Aorta (tissue), 5 donors: ENCODE results near the gene ACTR1B. TPM values are rescaled to one million over a fixed set of nuclear protein-coding genes. Genes with fewer than 3 reads are reported as not detected.
A peak's percentile ranks its signal among the peaks of the same experiment; 100 is the strongest.
"Not testable (repeated sequence)": the region's sequence is repeated elsewhere in the genome, so short reads cannot be mapped to it uniquely, and the experiment has no call there.

Experiments
- ATAC-seq: fragments of 200-7000 bp; cut with Tn5 transposase; one replicate; pipeline ENCODE4 v1.9.1; 2022; ENCODE audit warnings: moderate library complexity; ENCODE audit not compliant: low FRiP score
- DNase-seq, 2 donors: peaks; one replicate each; pipeline ENCODE4 v3.0.0-alpha.2; 2020
- H3K27ac ChIP-seq, 2 donors: one replicate each; pipeline ENCODE4 v1.5.1; 2013; ENCODE audit warnings: low read length in 2 of 2, mild to moderate bottlenecking in 2 of 2, moderate library complexity in 2 of 2, control low read depth in 1 of 2, inconsistent platforms in 1 of 2, low read depth in 1 of 2
- H3K27me3 ChIP-seq, 2 donors: one replicate each; pipeline ENCODE4 v1.6.1; 2013; ENCODE audit warnings: control low read depth in 1 of 2, low read length in 1 of 2, mild to moderate bottlenecking in 1 of 2, moderate library complexity in 1 of 2; ENCODE audit not compliant: insufficient read depth in 2 of 2, control insufficient read depth in 1 of 2
- H3K36me3 ChIP-seq, 2 donors: one replicate each; pipeline ENCODE4 v1.6.1; 2013; ENCODE audit warnings: control low read depth in 1 of 2, low read length in 1 of 2, mild to moderate bottlenecking in 1 of 2; ENCODE audit not compliant: insufficient read depth in 2 of 2, control insufficient read depth in 1 of 2
- H3K4me1 ChIP-seq, 2 donors: one replicate each; pipeline ENCODE4 v1.6.1; 2013; ENCODE audit warnings: low read length in 2 of 2, control low read depth in 1 of 2, mild to moderate bottlenecking in 1 of 2, moderate library complexity in 1 of 2; ENCODE audit not compliant: insufficient read depth in 2 of 2, control insufficient read depth in 1 of 2
- H3K4me3 ChIP-seq, 2 donors: one replicate each; pipeline ENCODE4 v1.5.1; 2013; ENCODE audit warnings: low read length in 2 of 2, control low read depth in 1 of 2, mild to moderate bottlenecking in 1 of 2
- H3K9me3 ChIP-seq: one replicate; pipeline ENCODE4 v1.6.1; 2013; ENCODE audit warnings: mild to moderate bottlenecking, low read length; ENCODE audit not compliant: control insufficient read depth
- WGBS, 2 donors: extraction: QIAGEN DNeasy Blood & Tissue Kit; methylation state at CpG; one replicate each; pipeline ENCODE4 v1.1.7; 2013; 5-methylcytosine and 5-hydroxymethylcytosine counted together
- intact Hi-C, 2 donors: fragments of 100-400 bp; cut with DNase I; formaldehyde crosslinking; loops; one replicate each; pipeline versions ENCODE4 v1.14.2 to v1.15.0; 2022
- polyA plus RNA-seq, 2 donors: library from polyadenylated mRNA; stranded (reverse); fragments of 200-250 nt; gene quantifications; one replicate each; pipeline ENCODE4 v1.2.3, GENCODE V29; 2013
- total RNA-seq, 2 donors: library from RNA; stranded (reverse); fragmentation: NEBNext Ultra II Directional; extraction: Animal tissue kit (Norgen Biotek cat#: 25700); gene quantifications; one replicate each; pipeline ENCODE4 v1.2.1, GENCODE V29; 2021
- donor health status: healthy with polysubstance abuse.
- donor health status: Bipolar disorder and iron deficiency.
- donor health status: DM: no; HTN: no; CAD: no.
- donor health status: DM: no; HTN: no; CAD: no.
- donor health status: DM: yes; HTN: yes; CAD: no.

ACTR1B gene
- total and polyA plus RNA-seq, 4 donors = 63.2 to 92.2 (median 72.5) TPM

DNA sequence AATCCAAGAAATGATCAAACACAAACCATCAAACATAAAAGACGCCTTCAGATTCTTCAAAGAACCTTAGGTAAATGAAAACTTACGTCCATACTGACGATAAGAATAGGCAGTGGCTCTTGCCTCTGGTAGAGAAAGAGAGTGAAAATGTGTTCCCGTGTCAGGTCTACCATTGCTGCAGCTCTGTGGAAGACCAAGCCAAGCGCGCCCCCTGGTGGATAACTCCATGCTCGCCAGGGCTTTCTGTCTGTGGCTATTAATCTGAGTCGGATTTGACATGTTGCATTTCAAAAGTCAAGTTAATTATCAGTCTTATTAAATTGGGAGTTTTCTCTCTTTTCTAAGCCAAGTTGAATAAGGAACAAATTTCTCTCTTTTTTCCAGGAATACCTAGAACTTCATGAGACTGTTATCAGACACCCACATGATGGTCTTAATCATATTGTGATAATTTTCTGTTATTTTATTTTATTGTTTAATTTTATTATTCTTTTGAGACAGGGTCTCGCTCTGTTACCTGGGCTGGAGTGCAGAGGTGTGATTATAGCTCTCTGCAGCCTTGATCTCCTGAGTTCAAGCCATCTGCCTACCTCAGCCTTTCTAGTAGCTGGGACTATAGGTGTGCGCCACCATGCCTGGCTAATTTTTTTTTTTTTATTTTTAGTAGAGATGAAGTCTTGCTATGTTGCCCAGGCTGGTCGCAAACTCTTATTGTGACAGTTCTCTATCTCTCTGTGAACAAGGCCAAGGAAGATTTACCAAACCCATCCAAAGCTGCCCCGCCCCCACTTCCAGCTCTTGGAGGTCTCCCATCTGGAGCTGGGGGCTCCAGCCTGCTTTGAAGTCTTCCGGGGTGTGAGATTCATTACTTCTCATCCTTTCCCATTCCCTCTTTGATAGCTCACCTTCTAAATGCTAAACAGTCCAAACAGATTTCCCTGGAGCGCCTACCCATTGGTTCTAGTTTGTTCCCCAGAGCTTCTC, 33.7 kb upstream of the ACTR1B start:
- Histone ChIP-seq H3K27ac (no peak overlapping the region), H3K4me1 (no peaks in the 10 kb centered on the region)

DNA sequence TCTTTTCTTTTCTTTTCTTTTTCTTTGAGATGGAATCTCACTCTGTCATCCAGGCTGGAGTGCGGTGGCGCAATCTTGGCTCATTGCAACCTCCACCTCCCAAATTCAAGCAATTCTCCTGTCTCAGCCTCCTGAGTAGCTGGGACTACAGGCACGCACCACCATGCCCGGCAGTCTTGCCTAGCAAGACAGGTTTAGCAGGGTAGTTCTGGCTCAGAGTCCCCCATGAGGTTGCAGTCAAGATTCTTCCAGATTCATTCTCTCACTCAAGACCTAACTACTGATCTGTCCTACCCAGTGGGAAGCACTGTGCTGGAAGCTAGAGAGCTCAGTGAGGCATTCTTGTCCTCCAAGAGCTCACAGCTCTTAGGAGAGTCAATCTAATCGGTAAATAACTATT, 31.9 kb upstream of the ACTR1B start:
- Histone ChIP-seq H3K4me1 (no peaks in the 10 kb centered on the region), H3K27me3 (no peaks in the 10 kb centered on the region), H3K9me3 (no peaks in the 10 kb centered on the region), H3K4me3 (no peak overlapping the region), H3K27ac (no peak overlapping the region), H3K36me3 (no peaks in the 10 kb centered on the region)
- DNase-seq (no peak), ATAC-seq (no peak)
- WGBS, 2 donors = 91 to 92% methylated on average over 5 of the region's 5 CpGs
- intact Hi-C loops = loop anchor here (2.0 to 10.0 kb wide), 2 partner anchors 105 to 1631 kb away; no protein-coding TSS in a partner anchor

More for the DNA sequence above, 33.7 kb upstream of the ACTR1B start:
- no peak overlapping the region for H3K4me3 ChIP-seq
- no peaks in the 10 kb centered on the region for H3K27me3 ChIP-seq
- H3K9me3 ChIP-seq = no peaks in the 10 kb centered on the region
- DNase-seq = peak; percentile 91 to 97
- no peaks in the 10 kb centered on the region for H3K36me3 ChIP-seq
- ATAC-seq = peak; percentile 93
- intact Hi-C loops = loop anchor here (1.0 to 10.0 kb wide), 3 partner anchors 33 to 1633 kb away; partner anchors contain the start of gene ACTR1B (in 1 of the 2)
- WGBS, 2 donors = 24 to 27% methylated on average over 14 of the region's 14 CpGs

DNA sequence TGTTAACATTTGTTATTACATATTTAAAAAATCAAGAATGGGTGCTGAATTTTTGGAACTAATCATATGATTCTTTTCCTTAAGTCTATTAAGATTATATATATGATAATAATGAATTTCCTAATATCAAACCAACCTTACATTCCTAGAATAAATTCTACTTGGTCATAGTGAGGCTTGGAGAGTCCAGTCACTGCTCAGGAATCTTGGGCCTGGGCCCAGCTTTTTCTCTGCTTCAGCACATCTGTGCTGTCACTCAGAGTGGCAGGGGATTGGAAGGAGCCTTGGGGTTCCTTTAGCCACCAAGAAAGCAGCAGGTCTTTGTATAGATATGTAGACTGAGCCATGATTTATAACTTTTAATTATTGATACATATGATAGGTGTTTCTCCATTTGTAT, 29.6 kb upstream of the ACTR1B start:
- no peaks in the 10 kb centered on the region for H3K9me3 ChIP-seq
- H3K36me3 ChIP-seq = no peaks in the 10 kb centered on the region
- H3K4me3 ChIP-seq = no peak overlapping the region
- DNase-seq (no peak), ATAC-seq (no peak)
- intact Hi-C loops = loop anchor here in 1 of 2 donors (10.0 kb wide), 1 partner anchor 1629 kb away; no protein-coding TSS in a partner anchor
- H3K4me1 ChIP-seq = no peaks in the 10 kb centered on the region
- no peak overlapping the region for H3K27ac ChIP-seq
- H3K27me3 ChIP-seq = no peaks in the 10 kb centered on the region

DNA sequence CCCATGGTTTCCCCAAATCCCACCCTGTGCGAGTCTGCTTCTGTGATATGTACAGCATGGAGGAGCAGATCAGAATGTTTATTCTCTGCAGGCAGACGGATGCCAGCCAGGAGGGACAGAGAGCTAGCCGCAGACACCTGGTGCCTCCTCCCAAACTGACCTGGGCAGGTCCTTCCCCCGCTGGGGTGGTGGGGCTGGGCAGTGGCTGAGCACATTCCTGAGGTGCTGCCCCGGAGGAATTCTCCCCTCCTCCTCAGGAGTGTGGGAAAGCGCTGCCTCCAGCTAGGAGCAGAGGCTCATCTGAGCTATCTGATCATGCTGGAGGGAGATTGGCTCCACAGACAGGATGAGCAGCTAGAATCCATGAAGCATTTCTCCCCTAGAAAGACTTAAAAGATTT, 27.3 kb upstream of the ACTR1B start:
- no peak overlapping the region for H3K27ac ChIP-seq
- no peaks in the 10 kb centered on the region for H3K4me1 ChIP-seq
- no peaks in the 10 kb centered on the region for H3K9me3 ChIP-seq
- DNase-seq (no peak), ATAC-seq (no peak)
- H3K36me3 ChIP-seq = no peaks in the 10 kb centered on the region
- H3K4me3 ChIP-seq = no peak overlapping the region
- H3K27me3 ChIP-seq = no peaks in the 10 kb centered on the region
- intact Hi-C loops = loop anchor here in 1 of 2 donors (10.0 kb wide), 1 partner anchor 1626 kb away; no protein-coding TSS in a partner anchor
- 55 to 61% methylated on average over 6 of the region's 6 CpGs for WGBS, 2 donors

DNA sequence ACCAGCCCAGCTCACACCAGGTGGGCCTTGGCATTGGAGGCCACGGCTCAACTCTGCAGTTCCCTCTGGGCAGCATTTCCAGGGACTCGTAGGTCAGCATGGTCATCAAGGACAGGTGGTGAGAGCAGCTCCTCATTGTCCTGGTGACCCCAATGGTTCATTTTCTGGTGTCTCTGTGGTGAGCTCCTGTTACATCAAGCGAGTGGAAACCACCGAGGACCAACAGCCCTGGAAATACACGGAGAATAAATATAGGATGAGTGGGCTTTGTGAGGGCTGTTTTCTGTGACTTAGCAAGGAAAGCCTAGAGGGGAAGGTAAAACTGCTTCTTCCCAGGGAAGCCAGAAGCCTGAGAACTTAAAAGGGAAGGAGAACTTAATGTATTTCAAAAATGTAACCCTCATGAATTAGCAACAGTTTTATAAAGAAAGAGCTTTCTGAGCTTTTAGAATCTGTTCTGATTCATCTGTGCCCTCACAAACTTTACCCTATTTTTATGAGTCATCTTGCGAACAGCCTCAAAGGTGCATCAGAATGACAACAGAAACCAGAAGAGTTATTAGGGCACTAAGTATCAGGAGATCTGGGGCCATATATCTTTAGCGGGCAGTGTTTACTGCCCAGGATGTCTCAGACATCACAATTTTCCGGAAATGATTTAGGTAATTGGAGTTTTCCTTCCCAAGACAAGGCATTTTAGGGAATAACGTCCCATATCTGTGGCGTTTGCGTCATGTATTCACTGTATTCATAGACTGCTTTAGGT, 24.4 kb upstream of the ACTR1B start:
- no peak for ATAC-seq
- 89 to 90% methylated on average over 11 of the region's 11 CpGs for WGBS, 2 donors
- Histone ChIP-seq H3K27me3 (no peaks in the 10 kb centered on the region), H3K9me3 (no peaks in the 10 kb centered on the region), H3K36me3 (no peaks in the 10 kb centered on the region), H3K4me3 (no peak overlapping the region), H3K4me1 (no peaks in the 10 kb centered on the region), H3K27ac (no peak overlapping the region)
- no peak for DNase-seq
- intact Hi-C loops = no loop called here

DNA sequence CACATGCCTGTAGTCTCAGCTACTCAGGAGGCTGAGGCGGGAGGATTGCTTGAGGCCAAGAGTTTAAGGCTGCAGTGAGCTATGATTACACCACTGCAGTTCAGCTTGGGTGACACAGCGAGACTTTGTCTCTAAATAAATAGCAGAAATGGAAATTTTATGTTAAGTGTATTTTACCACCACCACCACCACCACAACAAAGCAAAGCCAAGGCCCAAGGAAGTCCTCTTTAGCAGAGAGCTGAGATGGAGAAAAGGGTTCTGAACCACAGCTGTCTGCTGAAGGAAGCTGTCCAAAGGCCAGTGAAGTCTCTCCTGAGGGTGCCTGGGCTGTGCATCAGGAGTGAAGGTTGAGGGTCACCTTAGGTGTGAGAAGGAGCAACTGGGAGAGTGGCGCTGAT, 23.4 kb upstream of the ACTR1B start:
- H3K27me3 ChIP-seq, H3K4me1 ChIP-seq, H3K4me3 ChIP-seq, DNase-seq, H3K27ac ChIP-seq, H3K9me3 ChIP-seq, ATAC-seq, intact Hi-C loops, H3K36me3 ChIP-seq: not testable (repeated sequence)
- 96 to 97% methylated on average over 2 of the region's 3 CpGs for WGBS, 2 donors

DNA sequence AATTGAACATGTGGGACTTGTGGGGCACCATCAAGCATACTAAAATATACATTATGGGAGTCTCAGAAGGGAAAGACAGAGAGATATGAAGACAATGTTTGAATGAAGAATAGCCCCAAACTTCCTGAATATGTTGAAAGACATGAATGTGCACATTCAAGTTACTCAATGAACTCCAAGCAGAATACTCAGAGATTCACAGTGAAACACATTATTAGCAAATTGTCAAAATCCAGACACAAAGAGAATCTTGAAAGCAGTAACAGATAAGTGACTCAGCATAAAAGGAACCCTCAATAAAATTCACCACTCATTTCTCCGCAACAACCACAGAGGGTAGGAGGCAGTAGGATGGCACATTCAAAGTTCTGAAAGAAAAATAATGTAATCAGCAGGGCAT, 14.5 kb upstream of the ACTR1B start:
- Histone ChIP-seq H3K4me3 (no peak overlapping the region), H3K4me1 (no peaks in the 10 kb centered on the region), H3K9me3 (no peaks in the 10 kb centered on the region), H3K27me3 (no peaks in the 10 kb centered on the region), H3K36me3 (no peaks in the 10 kb centered on the region), H3K27ac (no peak overlapping the region)
- intact Hi-C loops = no loop called here
- WGBS, 2 donors = 97% methylated on average over 1 of the region's 1 CpG
- ATAC-seq (no peak), DNase-seq (no peak)

DNA sequence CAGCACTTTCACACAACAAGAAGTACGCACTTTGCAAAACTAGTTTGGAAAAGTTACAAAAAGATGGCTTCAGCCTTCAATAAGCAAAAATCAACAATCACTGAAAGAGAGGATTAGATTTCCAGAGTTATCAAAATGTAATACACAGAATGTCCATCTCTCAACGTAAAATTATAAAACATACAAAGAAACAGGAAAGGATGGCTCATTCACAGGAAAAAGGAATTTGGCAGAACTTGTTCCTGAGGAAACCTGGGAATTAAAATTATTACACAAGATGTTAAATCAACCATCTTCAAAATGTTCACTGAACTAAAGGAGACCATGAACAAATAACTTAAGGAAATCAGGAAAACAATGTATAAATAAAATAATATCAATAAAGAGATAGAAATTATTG, 13.6 kb upstream of the ACTR1B start:
- H3K4me3 ChIP-seq = no peak overlapping the region
- H3K9me3 ChIP-seq = no peaks in the 10 kb centered on the region
- no peaks in the 10 kb centered on the region for H3K27me3 ChIP-seq
- no peaks in the 10 kb centered on the region for H3K4me1 ChIP-seq
- ATAC-seq (no peak), DNase-seq (no peak)
- H3K27ac ChIP-seq = no peak overlapping the region
- 96 to 99% methylated on average over 2 of the region's 2 CpGs for WGBS, 2 donors
- no peaks in the 10 kb centered on the region for H3K36me3 ChIP-seq
- intact Hi-C loops = no loop called here
